Ectodermal cell (in vitro differentiated cells): ENCODE measurements around the gene ADAMTS8.

Experiments
- H3K27ac ChIP-seq: 2 replicates; pipeline ENCODE4 v1.7.0; 2013; ENCODE audit warnings: mild to moderate bottlenecking, low read depth, low read length; ENCODE audit not compliant: insufficient read depth, poor library complexity, severe bottlenecking
- H3K27me3 ChIP-seq: 2 replicates; pipeline ENCODE4 v1.7.0; 2013; ENCODE audit warnings: mild to moderate bottlenecking, low read length; ENCODE audit not compliant: insufficient read depth, control insufficient read depth, poor library complexity, severe bottlenecking
- H3K36me3 ChIP-seq: one replicate; pipeline ENCODE4 v1.7.0; 2013; ENCODE audit warnings: low read length; ENCODE audit not compliant: control insufficient read depth, insufficient read depth
- H3K4me1 ChIP-seq: one replicate; pipeline ENCODE4 v1.7.0; 2013; ENCODE audit warnings: low read length; ENCODE audit not compliant: control insufficient read depth, insufficient read depth
- H3K4me3 ChIP-seq: 2 replicates; pipeline ENCODE4 v1.7.0; 2013; ENCODE audit warnings: low read depth, low read length, control low read depth; ENCODE audit not compliant: insufficient read depth
- H3K9me3 ChIP-seq: 2 replicates; pipeline ENCODE4 v1.7.0; 2013; ENCODE audit warnings: mild to moderate bottlenecking, low read length, moderate library complexity; ENCODE audit not compliant: control insufficient read depth
- WGBS, 2 experiments: methylation state at CpG; one replicate each; pipeline ENCODE4 v1.1.7; 2013; ENCODE audit warnings: missing lambda C conversion rate in 2 of 2; 5-methylcytosine and 5-hydroxymethylcytosine counted together

Gene ADAMTS8

DNA sequence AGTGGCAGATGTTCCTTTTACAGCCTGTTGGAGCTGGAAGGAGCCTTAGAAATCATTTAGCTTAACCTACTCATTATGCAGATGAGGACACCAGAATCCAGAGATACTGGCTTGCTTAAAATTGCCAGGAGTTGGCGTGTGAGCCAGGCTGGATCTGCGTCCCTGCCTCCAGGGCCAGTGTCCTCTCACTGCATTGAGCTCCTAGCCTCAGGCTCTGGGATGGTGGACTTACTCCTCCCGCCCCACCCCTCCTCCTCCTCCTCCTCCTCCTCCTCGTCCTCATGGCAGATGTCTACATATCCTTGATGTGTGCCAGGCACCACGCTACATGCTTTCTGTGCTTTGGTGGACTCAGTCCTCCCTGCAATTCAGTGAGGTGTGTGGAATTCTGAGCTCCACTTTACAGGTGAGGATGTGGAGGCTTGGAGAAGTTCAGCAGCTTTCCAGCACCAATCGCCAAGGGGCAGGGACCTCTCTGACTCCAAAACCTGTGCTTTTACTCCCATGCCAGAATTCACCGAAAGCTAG lies 44.1 kb upstream of the ADAMTS8 start:
- Histone ChIP-seq H3K27ac (no peak overlapping the region), H3K4me3 (no peak overlapping the region), H3K9me3 (no peaks in the 10 kb centered on the region), H3K4me1 (no peaks in the 10 kb centered on the region), H3K36me3 (no peaks in the 10 kb centered on the region), H3K27me3 (no peaks in the 10 kb centered on the region)
- 92 to 96% methylated on average over 7 of the region's 7 CpGs for WGBS, 2 experiments

DNA sequence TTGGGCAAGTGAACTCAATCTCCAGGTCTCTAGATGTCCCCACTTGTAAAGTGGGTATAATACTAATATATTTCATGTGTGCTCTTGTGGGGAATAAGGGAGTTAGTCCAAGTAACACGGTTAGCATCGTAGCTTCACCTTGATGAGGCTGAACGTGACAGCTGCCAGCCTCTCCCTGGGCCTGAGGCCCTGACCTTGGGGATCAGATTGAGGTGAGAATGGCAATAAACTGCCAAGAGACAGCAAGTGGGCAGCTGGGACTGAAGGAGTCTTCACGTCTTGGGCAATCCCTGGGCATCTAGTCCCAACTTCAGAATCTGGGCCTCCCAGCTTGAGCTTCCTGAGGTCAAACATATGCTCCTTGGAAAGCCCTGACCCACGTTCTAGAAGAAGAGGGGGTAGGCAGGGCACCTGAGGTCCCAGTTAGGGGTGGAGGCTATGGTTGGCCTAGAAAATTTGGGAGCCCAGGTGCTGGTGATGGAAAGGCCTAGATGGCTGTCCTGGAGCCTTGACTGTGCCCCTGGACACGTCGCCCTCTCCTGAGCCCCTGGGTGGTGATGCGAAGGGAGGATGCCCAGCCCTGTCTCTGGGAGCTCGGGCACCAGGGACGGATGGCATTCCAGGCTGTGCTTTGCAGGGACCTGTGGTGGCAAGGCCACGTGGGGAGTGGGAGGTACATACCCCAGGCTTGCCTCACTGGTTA lies 43.5 kb upstream of the ADAMTS8 start:
- Histone ChIP-seq H3K4me3 (no peak overlapping the region), H3K9me3 (no peaks in the 10 kb centered on the region), H3K36me3 (no peaks in the 10 kb centered on the region), H3K4me1 (no peaks in the 10 kb centered on the region), H3K27ac (no peak overlapping the region), H3K27me3 (no peaks in the 10 kb centered on the region)
- WGBS, 2 experiments, result 92 to 94% methylated on average over 11 of the region's 11 CpGs

DNA sequence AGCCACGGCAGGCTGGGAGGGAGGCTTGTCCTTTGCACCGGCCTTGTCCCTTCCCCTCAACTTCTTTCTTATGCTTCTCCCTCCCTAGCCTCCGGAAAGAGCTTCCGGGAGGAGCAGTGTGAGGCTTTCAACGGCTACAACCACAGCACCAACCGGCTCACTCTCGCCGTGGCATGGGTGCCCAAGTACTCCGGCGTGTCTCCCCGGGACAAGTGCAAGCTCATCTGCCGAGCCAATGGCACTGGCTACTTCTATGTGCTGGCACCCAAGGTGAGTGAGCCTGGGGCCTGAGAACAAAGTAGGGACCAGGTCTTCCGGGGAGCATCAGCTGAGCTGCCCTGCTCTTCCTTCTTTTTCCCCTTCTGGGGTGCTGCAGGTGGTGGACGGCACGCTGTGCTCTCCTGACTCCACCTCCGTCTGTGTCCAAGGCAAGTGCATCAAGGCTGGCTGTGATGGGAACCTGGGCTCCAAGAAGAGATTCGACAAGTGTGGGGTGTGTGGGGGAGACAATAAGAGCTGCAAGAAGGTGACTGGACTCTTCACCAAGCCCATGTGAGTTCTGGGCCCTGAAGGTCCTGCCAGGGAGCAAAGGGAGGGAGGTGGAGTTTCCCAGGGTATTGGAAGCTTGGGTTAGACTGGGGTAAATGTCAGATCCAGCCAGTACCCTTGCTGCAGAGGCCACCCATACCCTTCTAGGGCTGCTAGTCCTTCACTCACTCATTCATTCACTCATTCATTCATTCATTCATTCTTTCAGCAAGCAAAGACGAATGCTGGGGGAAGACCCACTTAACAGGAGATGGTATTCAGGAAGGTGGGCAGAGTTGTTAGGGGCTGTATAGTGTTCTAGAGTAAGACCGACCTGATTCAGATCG lies 42.7 kb upstream of the ADAMTS8 start:
- no peaks in the 10 kb centered on the region for H3K4me1 ChIP-seq
- no peak overlapping the region for H3K27ac ChIP-seq
- H3K9me3 ChIP-seq, result no peaks in the 10 kb centered on the region
- WGBS, 2 experiments, result 92 to 96% methylated on average over 20 of the region's 20 CpGs
- H3K36me3 ChIP-seq, result no peaks in the 10 kb centered on the region
- H3K27me3 ChIP-seq, result no peaks in the 10 kb centered on the region
- H3K4me3 ChIP-seq, result no peak overlapping the region

DNA sequence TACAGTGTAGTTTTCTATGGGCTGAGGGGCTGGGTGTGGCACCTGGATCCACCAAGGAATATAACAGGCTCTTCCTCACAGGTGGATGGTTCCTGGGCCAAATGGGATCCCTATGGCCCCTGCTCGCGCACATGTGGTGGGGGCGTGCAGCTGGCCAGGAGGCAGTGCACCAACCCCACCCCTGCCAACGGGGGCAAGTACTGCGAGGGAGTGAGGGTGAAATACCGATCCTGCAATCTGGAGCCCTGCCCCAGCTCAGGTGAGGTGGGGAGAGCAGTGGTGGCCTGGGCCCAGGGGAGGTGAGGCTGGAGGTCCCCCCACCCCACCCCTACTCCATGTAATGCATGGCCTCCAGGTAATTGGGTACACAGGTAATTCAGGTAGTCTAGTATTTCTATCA lies 40.8 kb upstream of the ADAMTS8 start:
- no peaks in the 10 kb centered on the region for H3K27me3 ChIP-seq
- no peaks in the 10 kb centered on the region for H3K4me1 ChIP-seq
- 98 to 99% methylated on average over 6 of the region's 6 CpGs for whole genome bisulfite sequencing, 2 experiments
- no peaks in the 10 kb centered on the region for H3K36me3 ChIP-seq
- H3K4me3 ChIP-seq, result no peak overlapping the region
- no peak overlapping the region for H3K27ac ChIP-seq
- no peaks in the 10 kb centered on the region for H3K9me3 ChIP-seq

DNA sequence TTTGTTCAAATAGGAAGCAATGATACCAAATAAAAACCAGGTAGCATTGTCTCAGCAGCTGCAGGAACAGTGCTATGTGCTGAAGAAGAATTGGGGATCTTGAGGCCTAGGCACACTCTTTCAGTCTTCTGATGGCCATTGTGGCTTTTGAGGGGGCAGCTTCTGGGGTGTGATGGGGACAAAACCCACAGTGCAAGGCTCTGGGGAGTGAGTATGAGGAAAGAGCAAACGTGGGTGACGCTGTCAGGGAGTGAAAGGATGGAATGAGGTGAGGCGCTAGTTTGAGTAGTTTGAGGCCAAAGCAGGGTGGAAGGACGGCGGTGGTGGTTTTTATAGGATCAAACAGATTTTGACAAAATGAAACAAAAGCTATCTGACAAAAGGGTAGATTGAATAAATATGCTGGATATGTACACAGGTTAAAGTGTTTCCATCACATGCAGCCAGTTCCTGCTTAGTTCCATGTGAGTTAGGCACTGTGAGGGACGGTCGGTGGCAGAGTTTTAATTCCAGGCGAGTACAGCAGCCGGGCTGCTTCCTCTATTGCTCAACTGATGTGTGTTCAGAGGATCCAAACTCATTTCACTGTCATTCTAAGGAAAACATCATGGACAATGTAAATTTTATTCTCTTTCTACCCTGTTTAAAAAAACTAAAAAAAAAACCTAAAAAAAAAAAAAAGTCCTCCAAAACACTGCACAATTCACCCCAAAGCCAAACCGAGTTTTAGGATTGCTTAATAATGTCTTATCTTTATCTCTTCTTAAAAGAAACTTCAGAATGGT lies 38.9 kb upstream of the ADAMTS8 start:
- H3K27me3 ChIP-seq, result no peaks in the 10 kb centered on the region

DNA sequence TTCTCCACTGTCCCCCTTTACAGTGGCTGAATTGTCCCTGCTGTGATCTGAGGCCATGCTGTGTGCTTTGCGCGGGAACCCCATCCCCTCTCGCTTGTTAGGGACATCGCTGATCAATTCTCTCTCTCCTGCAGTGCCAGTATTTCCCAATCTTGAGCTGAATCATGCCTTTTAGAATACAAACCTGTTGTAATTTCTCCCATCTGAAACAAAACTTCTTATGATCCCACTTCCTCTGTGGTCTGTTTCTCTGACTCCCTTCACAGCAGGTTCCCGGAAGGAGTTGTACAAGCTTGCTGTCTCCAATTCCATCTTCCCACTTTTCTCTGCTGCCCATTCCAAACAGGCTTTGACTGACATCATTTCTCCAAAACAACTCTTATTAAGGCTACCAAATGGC lies 36.9 kb upstream of the ADAMTS8 start:
- Histone ChIP-seq H3K4me3 (no peak overlapping the region), H3K27ac (no peak overlapping the region), H3K27me3 (no peaks in the 10 kb centered on the region), H3K36me3 (no peaks in the 10 kb centered on the region), H3K9me3 (no peaks in the 10 kb centered on the region), H3K4me1 (no peaks in the 10 kb centered on the region)
- WGBS, 2 experiments, result 90 to 94% methylated on average over 5 of the region's 5 CpGs

More for the DNA sequence above, 38.9 kb upstream of the ADAMTS8 start:
- Histone ChIP-seq H3K4me1 (no peaks in the 10 kb centered on the region), H3K36me3 (no peaks in the 10 kb centered on the region), H3K4me3 (no peak overlapping the region), H3K9me3 (no peaks in the 10 kb centered on the region), H3K27ac (no peak overlapping the region)
- 93 to 95% methylated on average over 10 of the region's 10 CpGs for WGBS, 2 experiments

DNA sequence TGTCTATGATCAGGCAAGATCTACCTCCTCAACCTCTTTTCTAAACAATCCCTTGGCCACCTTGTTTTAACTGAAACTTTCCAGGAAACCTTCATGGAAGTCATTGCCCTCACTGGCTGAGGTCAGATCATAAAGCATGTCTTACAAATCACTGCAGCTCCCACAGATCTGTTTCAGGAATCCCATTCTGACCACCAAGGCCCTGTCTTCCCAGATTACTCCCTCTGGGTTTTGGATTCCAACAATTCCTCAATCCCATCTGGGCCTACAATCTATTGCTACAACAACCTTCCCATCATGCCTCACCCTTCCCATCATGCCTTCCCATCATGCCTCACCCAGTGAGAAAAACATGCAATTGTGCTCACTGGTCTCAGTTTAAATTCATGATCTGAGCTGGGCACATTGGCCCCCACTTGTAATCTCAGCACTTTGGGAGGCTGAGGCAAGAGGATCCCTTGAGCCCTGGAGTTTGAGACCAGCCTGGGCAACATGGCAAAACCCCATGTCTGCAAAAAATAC lies 35.9 kb upstream of the ADAMTS8 start:
- Histone ChIP-seq H3K4me1 (no peaks in the 10 kb centered on the region), H3K4me3 (no peak overlapping the region), H3K27ac (no peak overlapping the region), H3K9me3 (no peaks in the 10 kb centered on the region), H3K27me3 (no peaks in the 10 kb centered on the region), H3K36me3 (no peaks in the 10 kb centered on the region)

DNA sequence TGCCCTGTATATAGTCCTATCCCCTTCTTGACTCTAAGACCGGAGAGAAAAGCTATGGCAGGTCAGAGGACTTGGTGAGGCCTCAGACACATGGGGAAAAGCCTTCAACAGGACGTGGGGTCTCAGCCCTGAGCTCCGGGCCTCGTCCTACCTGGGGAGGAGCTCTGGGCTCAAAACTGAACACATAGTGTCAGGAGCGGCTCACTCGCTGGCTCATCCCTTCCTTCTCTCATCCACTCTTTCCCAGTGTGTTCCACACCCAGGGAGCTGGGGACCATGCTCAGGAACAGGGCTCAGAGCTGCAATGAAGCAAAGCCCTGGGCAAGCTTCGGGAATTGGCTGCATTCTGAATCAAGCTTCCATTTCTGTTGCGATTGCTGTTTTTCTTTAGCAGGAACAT lies 34.5 kb upstream of the ADAMTS8 start:
- Histone ChIP-seq H3K36me3 (no peaks in the 10 kb centered on the region), H3K27ac (no peak overlapping the region), H3K9me3 (no peaks in the 10 kb centered on the region), H3K4me1 (no peaks in the 10 kb centered on the region), H3K27me3 (no peaks in the 10 kb centered on the region), H3K4me3 (no peak overlapping the region)
- WGBS, 2 experiments, result 94 to 95% methylated on average over 8 of the region's 8 CpGs

DNA sequence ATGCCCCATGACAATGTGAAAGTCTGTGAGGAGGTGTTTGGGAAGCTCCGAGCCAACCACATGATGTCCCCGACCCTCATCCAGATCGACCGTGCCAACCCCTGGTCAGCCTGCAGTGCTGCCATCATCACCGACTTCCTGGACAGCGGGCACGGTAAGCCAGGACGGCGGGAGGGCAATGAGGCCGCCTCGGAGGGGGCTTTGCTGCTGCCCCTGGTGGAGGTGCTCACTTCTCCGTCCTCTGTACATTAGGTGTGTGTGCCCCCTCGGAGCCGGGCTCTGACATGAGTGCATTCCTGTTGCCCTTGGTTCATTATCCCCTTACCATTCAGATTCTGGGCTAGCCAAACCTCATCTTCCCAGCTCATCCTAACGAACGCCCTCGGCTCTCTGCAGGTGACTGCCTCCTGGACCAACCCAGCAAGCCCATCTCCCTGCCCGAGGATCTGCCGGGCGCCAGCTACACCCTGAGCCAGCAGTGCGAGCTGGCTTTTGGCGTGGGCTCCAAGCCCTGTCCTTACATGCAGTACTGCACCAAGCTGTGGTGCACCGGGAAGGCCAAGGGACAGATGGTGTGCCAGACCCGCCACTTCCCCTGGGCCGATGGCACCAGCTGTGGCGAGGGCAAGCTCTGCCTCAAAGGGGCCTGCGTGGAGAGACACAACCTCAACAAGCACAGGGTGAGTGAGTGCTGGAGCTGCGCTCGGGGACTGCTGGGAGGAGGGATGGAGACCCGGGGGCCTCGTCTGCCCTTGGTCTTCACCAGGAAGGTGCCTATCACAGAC lies 33.9 kb upstream of the ADAMTS8 start:
- Histone ChIP-seq H3K27ac (no peak overlapping the region), H3K36me3 (no peaks in the 10 kb centered on the region), H3K27me3 (no peaks in the 10 kb centered on the region), H3K9me3 (no peaks in the 10 kb centered on the region), H3K4me1 (no peaks in the 10 kb centered on the region), H3K4me3 (no peak overlapping the region)
- 95 to 97% methylated on average over 31 of the region's 31 CpGs for WGBS, 2 experiments
